K562 (cell line): Measurements from ENCODE around the gene RAI1. TPM values are rescaled to one million over a fixed set of nuclear protein-coding genes. Genes with fewer than 3 reads are reported as not detected.

Experiments used
- ARHGAP35 ChIP-seq: fragments of 450-650 bp; IDR thresholded peaks from 2 replicates; pipeline ENCODE4 v1.6.1; 2018; ENCODE audit not compliant: partially characterized antibody
- ARNT ChIP-seq, 2 experiments: fragments of 450-650 bp; IDR thresholded peaks; 2 replicates each; pipeline ENCODE4 v1.6.1; 2016; ENCODE audit warnings: mild to moderate bottlenecking in 1 of 2
- ESRRA ChIP-seq: fragments of 450-650 bp; IDR thresholded peaks from 2 replicates; pipeline ENCODE4 v1.6.1; 2014; ENCODE audit warnings: low read depth, mild to moderate bottlenecking, moderate library complexity, borderline replicate concordance
- ETV5 ChIP-seq: sonication (generic); formaldehyde crosslinking; IDR thresholded peaks from 2 replicates; pipeline ENCODE4 v1.4.0; 2020; ENCODE audit warnings: low read depth, mild to moderate bottlenecking, missing genetic modification reagents
- MCM7 ChIP-seq, 2 experiments: fragments of 450-650 bp; IDR thresholded peaks; 2 replicates each; pipeline ENCODE4 v1.6.1; 2016 to 2018
- NEUROD1 ChIP-seq: fragments of 150-350 bp; IDR thresholded peaks from 2 replicates; pipeline ENCODE4 v1.6.1; 2014; ENCODE audit warnings: borderline replicate concordance, low read length, low read depth; ENCODE audit not compliant: partially characterized antibody
- POLR2G ChIP-seq: fragments of 200-400 bp; formaldehyde crosslinking; IDR thresholded peaks from 2 replicates; pipeline ENCODE4 v1.6.1; 2017; ENCODE audit warnings: low read depth, mild to moderate bottlenecking, antibody characterized with exemption, low read length, moderate library complexity
- SAP30 ChIP-seq: fragments of 200-600 bp; sonication (generic); IDR thresholded peaks from 2 replicates; pipeline ENCODE4 v1.6.1; 2012; ENCODE audit warnings: borderline replicate concordance, low read depth, mild to moderate bottlenecking, moderate library complexity, low read length, control low read depth, inconsistent platforms; ENCODE audit not compliant: insufficient read depth, poor library complexity, severe bottlenecking
- SMAD2 ChIP-seq: fragments of 150-350 bp; IDR thresholded peaks from 2 replicates; pipeline ENCODE4 v1.6.1; 2014; ENCODE audit warnings: low read depth, mild to moderate bottlenecking, low read length
- SREBF1 ChIP-seq: fragments of 150-350 bp; IDR thresholded peaks from 2 replicates; pipeline ENCODE4 v1.6.1; 2014; ENCODE audit warnings: antibody characterized with exemption, low read depth, low read length, borderline replicate concordance
- TCF7L2 ChIP-seq: fragments of 150-350 bp; IDR thresholded peaks from 2 replicates; pipeline ENCODE4 v1.6.1; 2016; ENCODE audit warnings: low read depth, mild to moderate bottlenecking, low read length, moderate library complexity
- ZNF239 ChIP-seq: fragments of 250-450 bp; sonication (Bioruptor Pico); IDR thresholded peaks from 2 replicates; pipeline ENCODE4 v1.4.0; 2020; ENCODE audit warnings: mild to moderate bottlenecking
- ZNF584 ChIP-seq: fragments of 200-800 bp; sonication (Bioruptor generic); IDR thresholded peaks from 2 replicates; pipeline ENCODE4 v1.6.1; 2016; ENCODE audit warnings: low read depth, mild to moderate bottlenecking, missing genetic modification characterization, missing compliant biosample characterization
- polyA plus RNA-seq, 8 experiments: library from polyadenylated mRNA; depleted of rRNA in 4 of 8; stranded (reverse) in 5 of 8; unstranded in 3 of 8; fragments of >200 nt; fragmentation: Nextera tagmentation in 2 of 8; fragmentation: Illumina TruSeq in 1 of 8; extraction: Ambion mirVana in 2 of 8; extraction: Trizol in 1 of 8; gene quantifications; 2 replicates each; pipeline versions ENCODE4 v1.2.1 to v1.2.3, GENCODE V29; 2011 to 2014; ENCODE audit warnings: inconsistent platforms in 1 of 8, missing spikeins in 1 of 8
- total RNA-seq, 7 experiments: library from RNA; depleted of rRNA in 6 of 7; stranded (reverse); fragments of >200 nt in 6 of 7; fragmentation: Illumina TruSeq in 2 of 7; extraction: Trizol in 2 of 7; gene quantifications; 2 replicates each; pipeline versions ENCODE4 v1.2.1 to v1.2.3, GENCODE V29; 2011 to 2021; ENCODE audit warnings: low replicate concordance in 1 of 7
- TF ChIP-seq, protein P1 (sequence below): IDR thresholded peaks from 2 replicates; pipeline ENCODE4 v1.6.1; 2011; ENCODE audit warnings: borderline replicate concordance, low read depth, mild to moderate bottlenecking, moderate library complexity, low read length; ENCODE audit not compliant: insufficient read depth, poor library complexity, severe bottlenecking
- TF ChIP-seq, protein P2 (sequence below), 2 experiments: IDR thresholded peaks; 2 replicates each; pipeline ENCODE4 v1.6.1; 2012; ENCODE audit warnings: improper control_type of control experiment in 2 of 2, low read depth in 2 of 2, low read length in 2 of 2, borderline replicate concordance in 1 of 2
- TF ChIP-seq, protein P3 (sequence below): fragments of 450-650 bp; IDR thresholded peaks from 2 replicates; pipeline ENCODE4 v1.7.0; 2016; ENCODE audit warnings: borderline replicate concordance
- TF ChIP-seq, protein P4 (sequence below): fragments of 250-450 bp; sonication (Bioruptor Pico); IDR thresholded peaks from 2 replicates; pipeline ENCODE4 v1.8.0; 2022; ENCODE audit warnings: moderate library complexity, mild to moderate bottlenecking, inconsistent platforms
- TF ChIP-seq, protein P5 (sequence below), 2 experiments: fragments of 450-650 bp in 1 of 2; sonication (generic) in 1 of 2; formaldehyde crosslinking in 1 of 2; IDR thresholded peaks in 1 of 2; conservative IDR thresholded peaks in 1 of 2; 2 replicates each; pipeline versions ENCODE4 v1.6.1 to v1.8.1; 2016 to 2023; ENCODE audit warnings: mild to moderate bottlenecking in 2 of 2, moderate library complexity in 2 of 2, inconsistent platforms in 1 of 2, missing genetic modification reagents in 1 of 2

Gene RAI1
- total and polyA plus RNA-seq, 9 of the 15 experiments (the other 6 are each of a cell fraction or from before 2014, with no cell fraction given): 0.68 to 19.9 (median 5.5) TPM

DNA sequence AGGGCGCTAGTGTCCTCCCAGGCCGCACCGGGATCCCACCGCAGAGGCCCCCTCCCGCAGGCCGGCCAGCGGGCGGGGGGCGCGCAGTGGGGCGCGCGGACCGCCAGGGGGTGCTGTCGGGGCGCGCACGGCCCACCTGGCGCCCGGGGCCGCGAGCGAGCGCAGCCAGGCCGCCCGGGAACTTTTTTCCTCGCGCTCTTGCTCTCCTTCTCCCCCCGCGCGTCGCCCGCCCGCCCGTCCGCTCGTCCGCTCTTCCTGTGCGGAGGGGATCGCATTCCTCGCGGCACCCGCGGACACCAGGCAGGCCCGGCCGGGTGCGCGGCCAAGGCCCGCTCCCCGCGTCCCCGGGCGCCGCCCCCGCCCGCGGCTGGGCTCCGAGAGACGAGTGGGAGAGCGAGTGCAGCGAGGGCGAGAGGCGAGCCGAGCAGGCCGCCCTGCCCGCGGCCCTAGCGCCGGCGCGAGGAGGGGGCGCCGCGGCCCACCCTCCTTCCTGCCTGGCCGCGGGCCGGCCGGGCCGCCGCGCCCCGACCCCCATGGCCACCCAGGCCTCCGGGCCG, at the start of gene RAI1 (continued):
- TF ChIP-seq, protein P1, sequence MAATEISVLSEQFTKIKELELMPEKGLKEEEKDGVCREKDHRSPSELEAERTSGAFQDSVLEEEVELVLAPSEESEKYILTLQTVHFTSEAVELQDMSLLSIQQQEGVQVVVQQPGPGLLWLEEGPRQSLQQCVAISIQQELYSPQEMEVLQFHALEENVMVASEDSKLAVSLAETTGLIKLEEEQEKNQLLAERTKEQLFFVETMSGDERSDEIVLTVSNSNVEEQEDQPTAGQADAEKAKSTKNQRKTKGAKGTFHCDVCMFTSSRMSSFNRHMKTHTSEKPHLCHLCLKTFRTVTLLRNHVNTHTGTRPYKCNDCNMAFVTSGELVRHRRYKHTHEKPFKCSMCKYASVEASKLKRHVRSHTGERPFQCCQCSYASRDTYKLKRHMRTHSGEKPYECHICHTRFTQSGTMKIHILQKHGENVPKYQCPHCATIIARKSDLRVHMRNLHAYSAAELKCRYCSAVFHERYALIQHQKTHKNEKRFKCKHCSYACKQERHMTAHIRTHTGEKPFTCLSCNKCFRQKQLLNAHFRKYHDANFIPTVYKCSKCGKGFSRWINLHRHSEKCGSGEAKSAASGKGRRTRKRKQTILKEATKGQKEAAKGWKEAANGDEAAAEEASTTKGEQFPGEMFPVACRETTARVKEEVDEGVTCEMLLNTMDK: no peak
- TF ChIP-seq ETV5 (CRISPR knock-in tag) (no peak), POLR2G (peak; percentile 82), ARHGAP35 (no peak), SMAD2 (no peak), ESRRA (no peak), SREBF1 (no peak), ARNT (IDR thresholded peaks at IDR 0.05) (no peak), SAP30 (no peak), TCF7L2 (no peak), ZNF584 (CRISPR knock-in tag) (no peak), ZNF239 (CRISPR knock-in tag) (no peak), MCM7 (IDR thresholded peaks at IDR 0.05) (no peak), NEUROD1 (no peak)
- TF ChIP-seq, protein P2, sequence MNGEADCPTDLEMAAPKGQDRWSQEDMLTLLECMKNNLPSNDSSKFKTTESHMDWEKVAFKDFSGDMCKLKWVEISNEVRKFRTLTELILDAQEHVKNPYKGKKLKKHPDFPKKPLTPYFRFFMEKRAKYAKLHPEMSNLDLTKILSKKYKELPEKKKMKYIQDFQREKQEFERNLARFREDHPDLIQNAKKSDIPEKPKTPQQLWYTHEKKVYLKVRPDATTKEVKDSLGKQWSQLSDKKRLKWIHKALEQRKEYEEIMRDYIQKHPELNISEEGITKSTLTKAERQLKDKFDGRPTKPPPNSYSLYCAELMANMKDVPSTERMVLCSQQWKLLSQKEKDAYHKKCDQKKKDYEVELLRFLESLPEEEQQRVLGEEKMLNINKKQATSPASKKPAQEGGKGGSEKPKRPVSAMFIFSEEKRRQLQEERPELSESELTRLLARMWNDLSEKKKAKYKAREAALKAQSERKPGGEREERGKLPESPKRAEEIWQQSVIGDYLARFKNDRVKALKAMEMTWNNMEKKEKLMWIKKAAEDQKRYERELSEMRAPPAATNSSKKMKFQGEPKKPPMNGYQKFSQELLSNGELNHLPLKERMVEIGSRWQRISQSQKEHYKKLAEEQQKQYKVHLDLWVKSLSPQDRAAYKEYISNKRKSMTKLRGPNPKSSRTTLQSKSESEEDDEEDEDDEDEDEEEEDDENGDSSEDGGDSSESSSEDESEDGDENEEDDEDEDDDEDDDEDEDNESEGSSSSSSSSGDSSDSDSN (IDR thresholded peaks at IDR 0.05; ENCODE audit: borderline replicate concordance in 1 of 2, low read depth in 2 of 2, low read length in 2 of 2): peak in 1 of 2 experiments; percentile 73; a peak in 1 of 4 replicates
- TF ChIP-seq, protein P3, sequence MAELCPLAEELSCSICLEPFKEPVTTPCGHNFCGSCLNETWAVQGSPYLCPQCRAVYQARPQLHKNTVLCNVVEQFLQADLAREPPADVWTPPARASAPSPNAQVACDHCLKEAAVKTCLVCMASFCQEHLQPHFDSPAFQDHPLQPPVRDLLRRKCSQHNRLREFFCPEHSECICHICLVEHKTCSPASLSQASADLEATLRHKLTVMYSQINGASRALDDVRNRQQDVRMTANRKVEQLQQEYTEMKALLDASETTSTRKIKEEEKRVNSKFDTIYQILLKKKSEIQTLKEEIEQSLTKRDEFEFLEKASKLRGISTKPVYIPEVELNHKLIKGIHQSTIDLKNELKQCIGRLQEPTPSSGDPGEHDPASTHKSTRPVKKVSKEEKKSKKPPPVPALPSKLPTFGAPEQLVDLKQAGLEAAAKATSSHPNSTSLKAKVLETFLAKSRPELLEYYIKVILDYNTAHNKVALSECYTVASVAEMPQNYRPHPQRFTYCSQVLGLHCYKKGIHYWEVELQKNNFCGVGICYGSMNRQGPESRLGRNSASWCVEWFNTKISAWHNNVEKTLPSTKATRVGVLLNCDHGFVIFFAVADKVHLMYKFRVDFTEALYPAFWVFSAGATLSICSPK: no peak
- TF ChIP-seq, protein P4, sequence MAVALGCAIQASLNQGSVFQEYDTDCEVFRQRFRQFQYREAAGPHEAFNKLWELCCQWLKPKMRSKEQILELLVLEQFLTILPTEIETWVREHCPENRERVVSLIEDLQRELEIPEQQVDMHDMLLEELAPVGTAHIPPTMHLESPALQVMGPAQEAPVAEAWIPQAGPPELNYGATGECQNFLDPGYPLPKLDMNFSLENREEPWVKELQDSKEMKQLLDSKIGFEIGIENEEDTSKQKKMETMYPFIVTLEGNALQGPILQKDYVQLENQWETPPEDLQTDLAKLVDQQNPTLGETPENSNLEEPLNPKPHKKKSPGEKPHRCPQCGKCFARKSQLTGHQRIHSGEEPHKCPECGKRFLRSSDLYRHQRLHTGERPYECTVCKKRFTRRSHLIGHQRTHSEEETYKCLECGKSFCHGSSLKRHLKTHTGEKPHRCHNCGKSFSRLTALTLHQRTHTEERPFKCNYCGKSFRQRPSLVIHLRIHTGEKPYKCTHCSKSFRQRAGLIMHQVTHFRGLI: no peak
- TF ChIP-seq, protein P5, sequence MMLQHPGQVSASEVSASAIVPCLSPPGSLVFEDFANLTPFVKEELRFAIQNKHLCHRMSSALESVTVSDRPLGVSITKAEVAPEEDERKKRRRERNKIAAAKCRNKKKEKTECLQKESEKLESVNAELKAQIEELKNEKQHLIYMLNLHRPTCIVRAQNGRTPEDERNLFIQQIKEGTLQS (IDR thresholded peaks at IDR 0.05): no peak
- TF ChIP-seq, protein P5 (CRISPR knock-in tag; conservative IDR thresholded peaks at IDR 0.05): no peak
